HG03442 (cell line): ENCODE results near the gene SHISA6.

Experiments used
- ATAC-seq: cut with Tn5 transposase; IDR thresholded peaks from one replicate; pipeline ENCODE4 v1.9.1; 2021; ENCODE audit warnings: mild to moderate bottlenecking, moderate library complexity; ENCODE audit not compliant: unreplicated experiment

The SHISA6 gene

GRCh38 chr17:11340803-11341202, 99.8 kb downstream of the SHISA6 start:
- no peak for ATAC-seq

- ATAC-seq = no peak
Observed at GRCh38 chr17:11342138-11342537, 101.1 kb downstream of the SHISA6 start.

GRCh38 chr17:11349106-11349505, 108.1 kb downstream of the SHISA6 start:
- no peak for ATAC-seq

GRCh38 chr17:11351479-11351878, 110.5 kb downstream of the SHISA6 start:
- ATAC-seq = no peak

- no peak for ATAC-seq
Observed at GRCh38 chr17:11353601-11354000, 112.6 kb downstream of the SHISA6 start.

- ATAC-seq = no peak
Observed at GRCh38 chr17:11356371-11356770, 115.4 kb downstream of the SHISA6 start.

- ATAC-seq = no peak
Observed at GRCh38 chr17:11363565-11364117, 122.6 kb downstream of the SHISA6 start.

GRCh38 chr17:11366272-11366850, 125.3 kb downstream of the SHISA6 start:
- no peak for ATAC-seq

GRCh38 chr17:11369575-11369974, 128.6 kb downstream of the SHISA6 start:
- ATAC-seq = no peak

- no peak for ATAC-seq
Observed at GRCh38 chr17:11372692-11373091, 131.7 kb downstream of the SHISA6 start.

- ATAC-seq = no peak
Observed at GRCh38 chr17:11378506-11378905, 137.5 kb downstream of the SHISA6 start.

- ATAC-seq = no peak
Observed at GRCh38 chr17:11380761-11381160, 139.7 kb downstream of the SHISA6 start.

GRCh38 chr17:11383157-11383556, 142.1 kb downstream of the SHISA6 start:
- no peak for ATAC-seq

- no peak for ATAC-seq
Observed at GRCh38 chr17:11384131-11384530, 143.1 kb downstream of the SHISA6 start.

- ATAC-seq = no peak
Observed at GRCh38 chr17:11387610-11388009, 146.6 kb downstream of the SHISA6 start.

- no peak for ATAC-seq
Observed at GRCh38 chr17:11388054-11388453, 147.0 kb downstream of the SHISA6 start.

- no peak for ATAC-seq
Observed at GRCh38 chr17:11389583-11389982, 148.6 kb downstream of the SHISA6 start.

GRCh38 chr17:11391134-11391533, 150.1 kb downstream of the SHISA6 start:
- no peak for ATAC-seq

- ATAC-seq = no peak
Observed at GRCh38 chr17:11404431-11405276, 163.6 kb downstream of the SHISA6 start.

GRCh38 chr17:11406716-11407115, 165.7 kb downstream of the SHISA6 start:
- no peak for ATAC-seq

- ATAC-seq = no peak
Observed at GRCh38 chr17:11412654-11413053, 171.6 kb downstream of the SHISA6 start.

GRCh38 chr17:11418342-11418741, 177.3 kb downstream of the SHISA6 start:
- ATAC-seq = no peak
